Retina (tissue), 1 donor: ENCODE measurements around the gene AK6.
"Not testable (repeated sequence)": the region's sequence is repeated elsewhere in the genome, so short reads cannot be mapped to it uniquely, and the experiment has no call there.

ENCODE experiments used
- DNase-seq: peaks from one replicate; pipeline ENCODE4 v3.0.0-alpha.2; 2016

Gene AK6

DNA sequence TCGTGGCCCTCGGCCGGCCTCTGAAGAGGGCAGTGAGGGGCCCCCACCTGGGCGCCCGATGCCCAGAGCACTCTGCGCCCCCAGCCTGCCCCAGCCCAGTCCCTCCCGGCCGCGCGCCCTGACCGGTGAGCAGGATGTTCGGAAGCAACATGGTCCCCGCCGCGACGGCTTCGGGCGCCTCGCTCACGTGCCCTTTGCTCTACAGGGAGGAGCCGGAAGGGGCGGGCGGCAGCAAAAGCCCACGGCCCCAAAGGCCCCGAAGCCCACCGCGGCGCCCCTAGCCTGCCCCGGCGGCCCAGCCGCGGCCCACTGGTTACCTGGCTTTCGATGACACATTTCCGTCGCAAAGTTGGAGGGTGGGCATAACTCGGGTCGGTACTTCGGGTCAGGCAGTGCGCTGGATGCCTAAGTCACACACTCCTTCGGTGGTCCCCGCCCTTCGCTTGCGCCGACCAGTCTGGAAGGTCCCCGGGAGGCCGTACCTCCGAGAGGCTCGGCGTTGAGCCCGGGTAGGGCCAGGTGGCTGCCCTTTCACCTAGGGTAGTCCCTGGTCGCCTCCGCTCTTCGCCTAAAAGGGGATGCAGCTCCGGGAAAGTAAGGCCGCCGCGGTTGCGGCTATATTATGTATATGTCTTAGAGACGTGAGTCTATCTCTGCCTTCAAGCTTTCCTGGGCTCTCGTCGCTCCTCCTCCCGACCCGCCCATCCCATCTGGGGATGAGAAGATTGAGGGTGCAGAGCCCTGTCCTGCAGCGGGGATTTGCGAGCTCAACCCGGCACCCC is at the start of gene AK6, which contains the start of the genes RAD17 and TAF9:
Gene AK6 (minus strand): TSS at position 181 of the 782 bp plus-strand sequence. CDS start 30 bp downstream, at position 151.
Gene RAD17 (plus strand): TSS at position 479 of the 782 bp plus-strand sequence. CDS start 2,391 bp downstream, outside the sequence.
Gene TAF9 (minus strand): TSS at position 181 of the 782 bp plus-strand sequence. CDS start 3,783 bp downstream, outside the sequence.
- DNase-seq = peak; percentile 100

GRCh38 chr5:69418554-69418953 is 49.2 kb upstream of the AK6 start:
- DNase-seq = no peak

DNA sequence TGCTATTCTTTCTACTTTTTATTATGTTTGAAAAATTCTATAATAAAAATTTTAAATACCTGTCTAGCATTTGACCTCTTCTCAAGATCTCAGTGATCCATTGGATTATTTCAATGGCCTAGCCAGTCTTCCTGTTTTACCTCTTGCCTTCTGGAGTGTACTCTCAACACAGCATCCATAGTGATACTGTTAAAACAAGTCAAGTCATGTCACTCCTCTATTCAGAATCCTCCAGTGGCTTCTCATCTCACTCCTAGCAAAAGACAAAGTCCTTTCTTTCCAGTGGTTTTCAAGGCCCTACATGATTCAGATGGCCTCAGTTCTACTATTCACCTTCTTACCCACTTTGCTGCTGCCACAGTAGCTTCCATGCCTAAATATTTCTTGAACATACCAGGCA is 47.4 kb upstream of the AK6 start:
- DNase-seq = no peak

GRCh38 chr5:69416180-69416579 is 46.9 kb upstream of the AK6 start:
- peak; percentile 2 for DNase-seq

GRCh38 chr5:69415584-69415958 is 46.3 kb upstream of the AK6 start:
- peak; percentile 50 for DNase-seq

- peak; percentile 47 for DNase-seq
Observed at GRCh38 chr5:69414885-69415583, 45.7 kb upstream of the AK6 start, which contains the start of gene MARVELD2. MARVELD2 (plus strand) TSS chr5:69415116; CDS start chr5:69419386, 4,270 bp downstream.

DNA sequence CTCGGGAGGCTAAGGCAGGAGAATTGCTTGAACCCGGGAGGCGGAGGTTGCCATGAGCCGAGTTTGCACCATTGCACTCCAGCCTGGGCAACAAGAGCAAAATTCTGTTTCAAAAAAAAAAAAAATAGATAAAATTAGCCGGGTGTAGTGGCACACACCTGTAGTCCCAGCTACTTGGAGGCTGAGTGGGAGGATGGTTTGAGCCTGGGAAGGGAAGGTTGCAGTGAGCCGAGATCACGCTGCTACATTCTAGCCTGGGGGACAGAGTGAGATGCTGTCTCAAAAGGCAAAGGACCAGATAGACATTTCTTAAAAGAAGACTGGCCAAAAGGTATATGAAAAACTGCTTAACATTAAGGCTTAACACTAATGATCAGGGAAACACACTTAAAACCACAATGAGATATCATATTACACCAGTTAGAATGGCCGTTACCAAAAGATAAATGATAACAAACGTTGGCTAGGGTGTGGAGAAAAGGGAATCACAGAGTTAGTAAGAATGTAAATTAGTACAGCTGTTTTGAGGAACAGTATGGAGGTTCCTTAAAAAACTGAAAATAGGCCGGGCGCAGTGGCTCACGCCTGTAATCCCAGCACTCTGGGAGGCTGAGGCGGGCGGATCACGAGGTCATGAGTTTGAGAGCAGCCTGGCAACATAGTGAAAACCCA is 35.5 kb upstream of the AK6 start:
- no peak for DNase-seq

DNA sequence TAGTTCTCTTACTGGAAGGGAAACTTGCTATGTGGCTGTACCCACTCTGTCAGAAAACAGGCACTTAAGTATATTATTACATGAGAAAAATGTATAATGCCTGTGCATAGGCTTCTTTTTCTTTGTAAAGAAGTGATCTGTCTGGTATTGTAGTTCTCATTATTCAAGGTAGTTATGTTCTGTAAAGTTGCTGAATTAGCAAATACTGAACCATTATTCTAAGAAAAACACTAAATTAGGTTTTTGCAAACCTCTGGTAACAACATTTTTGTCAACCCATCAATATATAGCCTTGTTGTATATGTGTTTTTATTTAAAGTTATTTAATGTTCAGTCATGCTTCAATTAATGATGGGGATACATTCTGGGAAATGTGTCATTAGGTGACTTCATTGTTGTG is 9.1 kb upstream of the AK6 start:
- no peak for DNase-seq

DNA sequence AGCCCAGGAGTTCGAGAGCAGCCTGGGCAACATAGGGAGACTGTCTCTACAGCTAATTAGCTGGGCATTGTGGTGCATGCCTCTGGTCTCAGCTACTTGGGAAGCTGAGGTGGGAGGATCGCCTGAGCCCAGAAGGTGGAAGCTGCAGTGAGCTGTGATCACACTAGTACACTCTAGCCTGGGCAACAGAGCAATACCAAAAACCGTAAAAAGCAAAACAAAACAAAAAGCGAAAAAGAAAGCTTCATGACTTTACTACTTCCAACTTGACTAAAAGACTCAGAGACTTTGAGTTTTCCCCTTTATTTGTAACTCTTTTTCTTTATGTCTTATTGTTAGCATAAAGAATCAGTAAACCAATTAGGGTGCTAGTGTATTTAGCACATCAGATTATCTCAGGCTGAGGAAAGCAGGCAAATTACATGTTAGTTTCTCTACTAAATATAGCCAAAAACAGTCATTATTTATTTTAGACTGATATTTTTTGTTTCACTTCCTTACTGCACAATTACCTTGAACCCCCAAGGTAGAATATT is 5.7 kb upstream of the AK6 start:
- no peak for DNase-seq

DNA sequence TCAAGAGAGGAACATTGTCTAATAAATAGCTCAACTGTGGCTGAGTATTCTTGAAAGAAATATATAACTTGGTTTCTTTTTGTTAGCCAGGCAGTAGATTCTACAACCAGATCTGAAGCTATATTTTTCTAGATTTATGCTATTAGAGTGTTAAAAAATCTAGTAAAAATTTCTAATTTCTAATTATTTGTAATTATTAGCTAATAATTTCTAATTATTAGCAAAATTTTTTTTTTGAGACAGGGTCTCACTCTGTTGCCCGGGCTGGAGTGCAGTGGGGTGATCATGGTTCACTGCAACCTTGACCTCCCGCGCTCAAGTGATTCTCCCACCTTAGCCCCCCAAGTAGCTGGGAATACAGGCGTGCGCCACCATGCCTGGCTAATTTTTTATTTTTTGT is 3.1 kb upstream of the AK6 start:
- no peak for DNase-seq

DNA sequence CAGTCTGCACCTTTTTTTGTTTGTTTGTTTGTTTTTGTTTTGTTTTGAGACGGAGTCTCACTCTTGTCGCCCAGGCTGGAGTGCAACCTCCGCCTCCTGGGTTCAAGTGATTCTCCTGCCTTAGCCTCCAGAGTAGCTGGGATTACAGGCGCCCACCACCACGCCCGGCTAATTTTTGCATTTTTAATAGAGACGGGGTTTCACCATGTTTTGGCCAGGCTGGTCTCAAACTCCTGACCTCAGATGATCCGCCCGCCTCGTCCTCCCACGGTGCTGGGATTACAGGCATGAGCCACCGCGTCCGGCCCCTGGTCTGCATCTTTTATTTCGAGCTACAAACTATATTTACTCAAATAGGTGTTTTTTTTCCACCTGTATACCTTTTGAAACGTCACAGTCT is 1.0 kb upstream of the AK6 start:
- DNase-seq = not testable (repeated sequence)

DNA sequence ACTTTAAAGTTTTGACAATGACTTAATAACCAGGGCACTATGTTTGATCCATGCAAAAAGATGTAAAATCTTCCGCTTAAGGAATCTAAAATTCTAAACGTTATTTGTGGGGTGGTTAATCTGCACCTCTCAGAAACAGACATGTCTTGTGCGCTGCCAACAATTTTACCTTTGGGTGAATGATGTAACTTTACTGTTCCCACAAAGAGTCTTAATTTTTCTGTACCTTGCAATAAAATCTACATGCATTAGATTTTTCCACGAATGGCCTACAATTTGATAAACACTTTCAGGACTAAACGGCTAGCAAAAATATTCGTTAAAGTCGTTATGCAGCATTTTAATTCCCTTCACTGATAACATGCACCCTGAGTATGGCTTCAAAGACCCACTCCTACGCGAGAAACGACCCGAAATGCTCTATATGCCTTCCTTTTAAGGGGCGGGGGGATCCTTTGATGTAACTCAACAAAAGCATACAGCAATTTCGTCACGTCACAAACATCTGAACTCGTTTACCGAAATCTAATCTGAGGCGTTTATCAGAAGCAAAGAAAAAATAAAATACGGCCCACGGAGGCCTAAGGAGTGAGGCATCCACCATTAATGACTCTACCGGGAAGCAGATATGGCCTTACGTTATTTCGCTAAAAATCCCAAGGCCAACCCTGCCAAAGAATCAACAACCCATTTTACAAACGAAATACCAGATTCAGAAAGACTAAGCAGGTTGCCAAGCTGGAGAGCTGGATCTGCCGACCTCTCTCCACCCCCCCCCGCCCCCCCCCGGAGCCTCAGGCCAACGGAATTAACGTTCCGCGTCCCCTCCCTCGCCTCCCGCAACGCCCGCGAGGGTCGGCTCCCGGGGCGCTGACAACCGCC is 621 bp downstream of the AK6 start:
- no peak for DNase-seq

GRCh38 chr5:69367697-69368279 is 1.5 kb downstream of the AK6 start:
- DNase-seq = no peak

- DNase-seq = no peak
Observed at GRCh38 chr5:69364850-69365249, 4.5 kb downstream of the AK6 start.

DNA sequence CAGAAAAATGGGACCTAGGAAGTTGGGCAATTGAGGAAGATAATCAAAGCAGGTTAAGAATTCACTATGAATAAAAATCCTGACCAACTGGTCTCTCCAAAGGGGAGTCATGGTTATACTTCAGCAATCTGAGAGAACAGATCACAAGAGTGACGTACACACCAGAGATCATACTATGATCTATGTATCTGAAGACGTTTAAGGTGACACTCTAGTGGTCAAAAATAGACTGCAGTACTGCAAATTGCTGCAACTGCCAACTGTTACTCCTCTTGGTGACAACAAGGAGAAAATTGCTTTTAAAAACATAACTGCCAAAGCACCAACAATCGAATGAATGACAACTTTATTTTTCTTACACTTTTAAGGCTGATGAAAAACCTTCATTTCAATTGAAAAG is 4.9 kb downstream of the AK6 start:
- DNase-seq = no peak

- DNase-seq = no peak
Observed at GRCh38 chr5:69360442-69360841, 8.9 kb downstream of the AK6 start.

DNA sequence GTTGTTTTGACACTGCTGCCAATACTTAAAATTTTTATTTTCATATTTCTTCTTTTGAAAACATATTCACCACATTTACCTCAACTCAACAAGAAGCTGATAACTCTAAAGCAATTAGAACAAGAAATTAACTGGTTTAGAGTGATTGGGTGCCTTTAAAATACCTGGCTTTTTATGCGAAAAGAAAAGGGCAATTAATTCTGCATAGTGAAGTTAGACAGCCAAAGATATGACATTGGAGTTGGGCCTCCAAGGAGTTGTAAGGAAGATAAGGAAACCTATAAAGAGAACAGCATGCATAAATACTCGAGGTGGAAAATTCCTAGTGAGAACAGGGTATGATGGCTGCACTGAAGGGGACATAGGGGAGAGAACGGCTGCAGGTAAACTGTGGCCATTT is 9.6 kb downstream of the AK6 start:
- no peak for DNase-seq

DNA sequence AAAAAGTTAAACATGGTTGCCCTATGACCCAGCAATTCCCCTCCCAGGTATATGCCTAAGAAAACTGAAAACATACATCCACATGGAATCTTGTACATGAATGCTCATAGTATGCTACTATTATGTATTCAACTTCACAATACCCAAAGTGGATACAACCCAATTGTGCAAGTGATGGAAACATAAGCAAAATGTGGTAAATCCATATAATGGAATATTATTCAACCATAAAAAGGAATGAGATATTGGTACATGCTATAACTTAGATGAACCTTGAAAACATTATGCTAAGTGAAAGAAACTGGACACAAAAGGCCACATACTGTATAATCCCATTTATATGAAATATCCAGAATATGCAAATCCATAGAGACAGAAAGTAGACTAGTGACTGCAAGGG is 18.7 kb downstream of the AK6 start:
- no peak for DNase-seq

DNA sequence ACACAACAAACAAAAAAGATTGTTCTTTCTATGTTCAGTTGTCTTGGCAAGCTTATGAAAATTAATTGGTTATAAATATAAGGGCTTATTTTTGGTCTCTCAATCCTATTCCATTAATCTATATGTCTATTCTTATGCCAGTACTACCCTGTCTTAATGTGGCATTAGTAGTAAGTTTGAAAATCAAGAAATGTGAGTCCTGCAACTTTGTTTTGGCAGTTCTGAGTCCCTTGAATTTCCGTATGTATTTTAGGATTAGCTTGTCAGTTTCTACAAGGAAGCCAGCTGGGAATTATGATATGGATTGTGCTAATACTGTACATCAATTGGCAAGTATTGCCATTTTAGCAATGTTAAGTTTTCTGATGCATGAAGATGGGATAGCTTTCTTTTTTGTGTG is 26.2 kb downstream of the AK6 start:
- DNase-seq = no peak

GRCh38 chr5:69341520-69342161 is 27.7 kb downstream of the AK6 start:
- DNase-seq = no peak

- no peak for DNase-seq
Observed at GRCh38 chr5:69335341-69335935, 33.9 kb downstream of the AK6 start.
